GM12864 (cell line): Measurements from ENCODE around the gene KIF16B.

Source experiments
- DNase-seq: peaks from one replicate; pipeline ENCODE4 v3.0.0-alpha.2; 2011; ENCODE audit warnings: low read depth
- H3K4me3 ChIP-seq: 2 replicates; pipeline ENCODE4 v1.5.1; 2011; ENCODE audit warnings: mild to moderate bottlenecking, low read depth, low read length, control low read depth
- TF ChIP-seq, protein P1 (sequence below): IDR thresholded peaks from 2 replicates; pipeline ENCODE4 v1.5.1; 2011; ENCODE audit warnings: low read depth, mild to moderate bottlenecking, moderate library complexity, low read length, control low read depth, inconsistent platforms; ENCODE audit errors: missing control alignments

The KIF16B gene

DNA sequence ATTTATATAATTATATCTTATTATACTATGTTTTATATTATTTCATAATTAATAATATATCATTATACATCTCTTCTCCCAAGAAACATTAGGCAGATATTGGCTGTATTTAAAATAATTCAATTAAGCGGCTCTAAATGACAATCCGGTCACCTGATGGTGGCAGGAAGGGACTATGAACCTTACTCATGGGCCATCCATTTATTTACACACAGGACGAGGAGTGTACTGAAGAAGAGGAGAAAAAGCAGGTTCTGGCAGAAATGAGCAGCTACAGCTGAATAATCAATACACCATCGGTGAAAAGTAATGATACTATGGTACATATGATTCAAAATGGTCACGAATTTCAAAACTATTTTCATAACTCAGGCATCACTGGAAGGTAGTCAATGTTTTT, 277.7 kb downstream of the KIF16B start:
- DNase-seq, result no peak
- TF ChIP-seq, protein P1, sequence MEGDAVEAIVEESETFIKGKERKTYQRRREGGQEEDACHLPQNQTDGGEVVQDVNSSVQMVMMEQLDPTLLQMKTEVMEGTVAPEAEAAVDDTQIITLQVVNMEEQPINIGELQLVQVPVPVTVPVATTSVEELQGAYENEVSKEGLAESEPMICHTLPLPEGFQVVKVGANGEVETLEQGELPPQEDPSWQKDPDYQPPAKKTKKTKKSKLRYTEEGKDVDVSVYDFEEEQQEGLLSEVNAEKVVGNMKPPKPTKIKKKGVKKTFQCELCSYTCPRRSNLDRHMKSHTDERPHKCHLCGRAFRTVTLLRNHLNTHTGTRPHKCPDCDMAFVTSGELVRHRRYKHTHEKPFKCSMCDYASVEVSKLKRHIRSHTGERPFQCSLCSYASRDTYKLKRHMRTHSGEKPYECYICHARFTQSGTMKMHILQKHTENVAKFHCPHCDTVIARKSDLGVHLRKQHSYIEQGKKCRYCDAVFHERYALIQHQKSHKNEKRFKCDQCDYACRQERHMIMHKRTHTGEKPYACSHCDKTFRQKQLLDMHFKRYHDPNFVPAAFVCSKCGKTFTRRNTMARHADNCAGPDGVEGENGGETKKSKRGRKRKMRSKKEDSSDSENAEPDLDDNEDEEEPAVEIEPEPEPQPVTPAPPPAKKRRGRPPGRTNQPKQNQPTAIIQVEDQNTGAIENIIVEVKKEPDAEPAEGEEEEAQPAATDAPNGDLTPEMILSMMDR, result no peak
- no peak overlapping the region for H3K4me3 ChIP-seq

DNA sequence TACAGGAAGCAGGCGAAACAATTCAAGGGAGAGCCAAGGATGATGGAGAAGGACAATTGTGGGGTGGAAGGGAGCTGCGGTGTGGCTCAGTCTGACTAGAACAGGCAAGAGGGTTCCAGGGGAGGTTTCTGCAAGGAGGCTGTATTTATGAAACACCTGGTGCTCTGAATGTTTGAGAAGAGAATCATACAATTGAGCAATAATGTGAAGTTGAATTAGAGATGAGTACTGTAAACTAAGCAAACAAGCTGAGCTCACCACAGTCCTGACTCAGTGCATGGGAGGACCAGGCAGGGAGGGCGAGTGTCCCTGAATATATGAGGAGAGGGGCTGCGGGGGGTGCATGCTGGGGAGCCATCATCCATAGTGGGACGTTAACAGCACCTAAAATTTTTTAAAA, 279.7 kb downstream of the KIF16B start:
- DNase-seq, result no peak
- TF ChIP-seq, protein P1, result no peak

DNA sequence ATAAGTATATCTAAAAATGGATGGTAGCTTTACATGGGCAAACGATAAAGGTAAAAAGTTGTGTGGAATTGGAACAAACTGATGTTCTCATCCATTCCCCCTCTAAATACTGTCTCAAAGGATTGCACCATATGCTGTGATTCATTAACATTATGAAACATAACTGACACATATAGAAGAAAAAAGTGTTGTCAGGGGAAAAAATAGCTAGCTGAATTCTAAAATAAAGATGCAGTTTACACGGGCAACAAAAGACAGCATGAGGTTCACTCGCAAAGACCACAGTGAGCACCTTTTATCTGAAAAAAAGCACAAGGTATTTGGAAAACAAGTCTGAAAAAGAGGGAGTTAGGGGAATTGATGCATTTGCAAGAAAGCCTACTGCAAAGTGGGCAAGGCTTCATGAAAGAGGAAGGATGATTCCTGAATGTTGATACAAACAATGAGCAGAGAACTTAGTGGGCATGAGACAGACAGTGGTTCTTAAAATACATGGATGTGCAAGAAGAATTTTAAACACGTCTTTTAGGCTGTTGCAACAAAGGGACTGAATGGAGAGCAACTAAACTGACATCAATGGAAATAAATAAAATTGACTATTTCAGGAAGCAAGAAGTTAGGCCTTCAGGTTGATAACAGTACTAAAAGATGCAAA, 280.9 kb downstream of the KIF16B start:
- TF ChIP-seq, protein P1, result no peak
- DNase-seq, result no peak
- no peak overlapping the region for H3K4me3 ChIP-seq

More for the DNA sequence above, 279.7 kb downstream of the KIF16B start:
- no peak overlapping the region for H3K4me3 ChIP-seq

DNA sequence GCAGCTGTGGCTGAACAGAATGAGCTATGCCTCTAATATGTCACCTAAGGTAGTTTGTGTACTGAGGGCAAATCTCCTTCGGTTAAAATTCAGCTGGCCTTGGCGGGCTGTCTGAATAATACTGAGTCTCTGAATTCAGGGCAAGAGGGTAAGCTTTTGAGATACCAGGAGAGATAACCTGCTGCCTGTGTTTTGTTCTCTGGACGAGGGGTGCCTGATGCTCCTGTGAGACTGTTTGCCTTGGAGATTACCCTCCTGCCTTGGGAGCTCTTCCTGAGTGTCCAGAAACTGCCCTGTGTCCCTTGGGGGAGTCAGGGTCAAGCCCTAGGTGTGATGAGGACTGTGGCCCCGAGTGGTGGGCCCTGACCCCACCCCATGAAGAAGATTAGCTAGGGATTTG, 282.9 kb downstream of the KIF16B start:
- H3K4me3 ChIP-seq, result no peak overlapping the region
- no peak for DNase-seq
- TF ChIP-seq, protein P1, result no peak

DNA sequence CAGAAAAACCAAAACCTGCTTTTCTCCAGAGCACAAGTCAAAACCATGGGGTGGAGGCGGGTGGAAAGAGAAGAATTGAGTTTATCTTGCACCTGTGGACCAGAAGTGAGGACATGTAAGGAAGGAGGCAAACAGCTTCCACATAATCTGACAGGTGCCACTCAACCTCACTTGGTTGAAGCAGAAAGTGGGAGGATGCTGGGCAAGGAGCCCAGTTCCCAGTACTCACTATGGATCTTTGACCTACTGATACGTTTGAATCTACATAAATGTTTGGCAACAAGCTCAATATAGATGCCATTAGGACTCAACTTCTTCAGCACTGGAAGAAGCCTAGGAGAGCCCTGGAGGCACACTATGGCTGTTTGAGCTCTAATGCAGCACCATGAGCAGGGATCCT, 285.5 kb downstream of the KIF16B start:
- no peak overlapping the region for H3K4me3 ChIP-seq
- TF ChIP-seq, protein P1, result no peak
- DNase-seq, result no peak

DNA sequence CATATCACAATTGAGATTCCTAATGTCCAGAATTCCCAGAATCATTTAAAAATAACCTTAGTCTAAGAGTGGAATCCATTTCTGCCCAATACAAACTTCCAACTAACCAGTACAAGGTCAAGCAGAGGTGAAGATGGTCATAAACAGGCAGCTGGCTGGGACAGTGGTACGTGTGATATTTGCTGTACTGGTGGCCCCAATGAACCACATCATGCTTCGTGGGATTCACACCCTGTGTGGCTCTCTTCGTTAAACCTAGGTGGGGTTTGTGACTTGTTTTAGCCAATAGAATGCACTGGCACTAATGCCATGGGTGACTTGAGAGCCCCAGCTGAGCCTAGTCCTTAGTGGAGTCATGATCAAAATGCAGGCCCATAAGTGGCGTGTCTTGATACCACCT, 286.6 kb downstream of the KIF16B start:
- no peak for DNase-seq

More for the DNA sequence above, 286.6 kb downstream of the KIF16B start:
- H3K4me3 ChIP-seq, result no peak overlapping the region
- TF ChIP-seq, protein P1, result no peak
